ENCODE data around the gene ZNF385B.

The ZNF385B gene

DNA sequence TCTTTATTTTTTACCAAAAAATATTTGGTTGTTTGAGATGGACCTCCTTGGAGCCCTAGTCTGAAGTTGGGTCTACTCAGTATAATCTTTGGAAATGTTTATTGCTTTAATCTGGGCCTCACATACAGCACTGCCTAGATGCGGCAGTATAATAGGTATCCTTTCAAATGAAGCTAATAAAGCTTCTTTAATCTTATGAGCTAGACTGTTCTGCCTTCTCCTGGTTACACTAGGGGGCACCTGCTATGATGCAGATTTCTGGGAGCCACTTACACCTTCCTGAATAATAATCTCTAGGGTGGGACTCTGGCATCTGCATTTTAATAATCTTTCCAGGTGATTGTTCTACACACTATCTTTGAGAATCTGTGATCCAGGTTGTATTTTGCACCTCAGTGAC lies 427.1 kb downstream of the ZNF385B start:
- Histone ChIP-seq H3K4me3 (ENCODE audit: severe bottlenecking) (no peak overlapping the region), H3K27me3 (ENCODE audit: insufficient read depth, poor library complexity, severe bottlenecking) (no peaks in the 10 kb centered on the region), H3K9me3 (ENCODE audit: severe bottlenecking) (no peaks in the 10 kb centered on the region), H3K27ac (ENCODE audit: poor library complexity, severe bottlenecking) (no peak overlapping the region), H3K4me1 (ENCODE audit: insufficient read depth, poor library complexity, severe bottlenecking) (no peaks in the 10 kb centered on the region), H3K36me3 (ENCODE audit: low read depth) (no peaks in the 10 kb centered on the region)
- DNase-seq (ENCODE audit: low spot score) (no peak), ATAC-seq (ENCODE audit: low read depth) (no peak)
- TF ChIP-seq CTCF (IDR thresholded peaks at IDR 0.05; ENCODE audit: poor library complexity, severe bottlenecking) = no peak

- H3K4me3 ChIP-seq (ENCODE audit: severe bottlenecking) = no peak overlapping the region
- DNase-seq (ENCODE audit: low spot score) (no peak), ATAC-seq (ENCODE audit: low read depth) (no peak)
- no peaks in the 10 kb centered on the region for H3K9me3 ChIP-seq (ENCODE audit: severe bottlenecking)
- no peak overlapping the region for H3K27ac ChIP-seq (ENCODE audit: poor library complexity, severe bottlenecking)
- no peaks in the 10 kb centered on the region for H3K27me3 ChIP-seq (ENCODE audit: insufficient read depth, poor library complexity, severe bottlenecking)
- TF ChIP-seq CTCF (IDR thresholded peaks at IDR 0.05; ENCODE audit: poor library complexity, severe bottlenecking) = no peak
- H3K36me3 ChIP-seq (ENCODE audit: low read depth) = no peaks in the 10 kb centered on the region
- no peaks in the 10 kb centered on the region for H3K4me1 ChIP-seq (ENCODE audit: insufficient read depth, poor library complexity, severe bottlenecking)
These were observed 428.7 kb downstream of the ZNF385B start for GRCh38 chr2:179432751-179433150.

DNA sequence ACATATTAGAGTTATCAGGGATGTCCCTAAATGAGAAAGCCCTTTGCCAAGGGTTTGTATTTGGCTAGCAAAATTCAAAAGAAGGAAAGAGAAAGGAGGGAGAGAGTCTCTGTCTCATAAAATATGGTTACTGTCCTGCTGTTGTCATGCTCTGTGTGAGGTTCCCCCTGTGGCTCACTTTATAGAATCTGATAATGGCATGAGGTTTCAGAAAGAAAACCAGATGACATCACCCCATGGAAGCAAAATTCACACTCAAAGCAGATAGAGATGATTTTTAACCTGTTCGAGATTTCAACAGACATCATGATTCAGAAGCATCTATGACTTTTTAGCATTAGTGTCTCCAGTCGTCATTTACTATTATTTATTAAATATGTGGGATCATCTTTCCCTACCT lies 431.8 kb downstream of the ZNF385B start:
- TF ChIP-seq CTCF (IDR thresholded peaks at IDR 0.05; ENCODE audit: poor library complexity, severe bottlenecking) = no peak
- no peak overlapping the region for H3K4me3 ChIP-seq (ENCODE audit: severe bottlenecking)
- H3K36me3 ChIP-seq (ENCODE audit: low read depth) = no peaks in the 10 kb centered on the region
- H3K27me3 ChIP-seq (ENCODE audit: insufficient read depth, poor library complexity, severe bottlenecking) = no peaks in the 10 kb centered on the region
- H3K27ac ChIP-seq (ENCODE audit: poor library complexity, severe bottlenecking) = no peak overlapping the region
- H3K9me3 ChIP-seq (ENCODE audit: severe bottlenecking) = no peaks in the 10 kb centered on the region
- DNase-seq (ENCODE audit: low spot score) (no peak), ATAC-seq (ENCODE audit: low read depth) (no peak)
- H3K4me1 ChIP-seq (ENCODE audit: insufficient read depth, poor library complexity, severe bottlenecking) = no peaks in the 10 kb centered on the region

- Histone ChIP-seq H3K27me3 (ENCODE audit: insufficient read depth, poor library complexity, severe bottlenecking) (no peaks in the 10 kb centered on the region), H3K4me3 (ENCODE audit: severe bottlenecking) (no peak overlapping the region), H3K27ac (ENCODE audit: poor library complexity, severe bottlenecking) (no peak overlapping the region), H3K36me3 (ENCODE audit: low read depth) (no peaks in the 10 kb centered on the region), H3K4me1 (ENCODE audit: insufficient read depth, poor library complexity, severe bottlenecking) (no peaks in the 10 kb centered on the region), H3K9me3 (ENCODE audit: severe bottlenecking) (no peaks in the 10 kb centered on the region)
- ATAC-seq (ENCODE audit: low read depth) (no peak), DNase-seq (ENCODE audit: low spot score) (no peak)
- no peak for TF ChIP-seq CTCF (IDR thresholded peaks at IDR 0.05; ENCODE audit: poor library complexity, severe bottlenecking)
These were observed 432.3 kb downstream of the ZNF385B start for GRCh38 chr2:179429060-179429471.

- Histone ChIP-seq H3K4me1 (ENCODE audit: insufficient read depth, poor library complexity, severe bottlenecking) (no peaks in the 10 kb centered on the region), H3K27ac (ENCODE audit: poor library complexity, severe bottlenecking) (no peak overlapping the region), H3K27me3 (ENCODE audit: insufficient read depth, poor library complexity, severe bottlenecking) (no peaks in the 10 kb centered on the region), H3K36me3 (ENCODE audit: low read depth) (no peaks in the 10 kb centered on the region), H3K9me3 (ENCODE audit: severe bottlenecking) (no peaks in the 10 kb centered on the region), H3K4me3 (ENCODE audit: severe bottlenecking) (no peak overlapping the region)
- no peak for TF ChIP-seq CTCF (IDR thresholded peaks at IDR 0.05; ENCODE audit: poor library complexity, severe bottlenecking)
- ATAC-seq (ENCODE audit: low read depth) (no peak), DNase-seq (ENCODE audit: low spot score) (no peak)
These were observed 432.8 kb downstream of the ZNF385B start for GRCh38 chr2:179428649-179429048.
